ENCODE data around the gene CBX7. TPM values are rescaled to one million over a fixed set of nuclear protein-coding genes. Genes with fewer than 3 reads are reported as not detected.

CBX7 gene
- polyA plus RNA-seq, 1 donor from 2014 or later = 4.4 TPM

DNA sequence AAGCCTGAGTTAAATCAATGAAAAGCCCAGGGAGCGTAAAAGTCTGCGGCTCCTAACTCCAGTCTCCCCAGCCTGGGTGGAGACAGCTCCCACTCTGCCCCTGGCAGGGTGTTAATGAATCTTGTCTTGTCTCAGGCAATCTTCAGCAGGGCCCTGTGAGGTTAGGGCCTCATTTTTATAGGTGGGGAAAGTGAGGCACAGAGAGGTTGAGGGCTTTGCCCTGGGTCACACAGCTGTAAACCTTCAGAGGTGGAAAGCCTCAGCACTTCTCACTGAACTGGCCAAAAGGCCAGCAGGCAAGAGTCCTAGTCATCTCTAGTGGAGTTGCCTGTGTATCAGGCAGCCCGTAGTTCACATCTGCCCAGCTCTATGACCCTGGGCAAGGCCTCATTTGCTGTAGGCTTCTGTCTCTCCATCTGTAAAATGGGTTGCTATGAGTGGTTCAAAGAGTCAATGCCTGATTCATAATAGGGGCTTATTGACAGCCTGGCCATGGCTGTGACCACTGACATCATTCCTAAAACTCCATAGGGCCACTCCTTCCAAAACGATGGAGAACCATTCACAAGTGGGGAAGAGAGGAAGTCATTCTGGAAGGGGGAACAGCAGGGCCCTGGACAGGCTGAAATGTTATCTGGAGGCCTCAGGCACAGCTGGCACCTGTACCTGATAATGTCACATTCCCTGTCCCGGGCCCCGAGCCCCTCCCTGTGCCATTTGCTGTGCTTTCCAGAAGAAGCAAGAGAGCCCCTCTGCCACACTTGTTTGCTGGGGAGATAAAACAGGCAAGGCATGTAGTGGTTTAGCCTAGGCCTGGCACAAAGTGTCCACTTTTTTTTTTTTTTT is 6.0 kb downstream of the CBX7 start:
- H3K9me3 ChIP-seq (ENCODE audit: low read length) = no peaks in the 10 kb centered on the region
- peak overlapping the region; percentile 92 for H3K4me2 ChIP-seq (ENCODE audit: low read length)
- H3K9ac ChIP-seq (ENCODE audit: low read length) = peak overlapping the region; percentile 78
- H3K9me2 ChIP-seq (ENCODE audit: insufficient read depth, low read length) = no peaks in the 10 kb centered on the region
- H4K20me1 ChIP-seq (ENCODE audit: insufficient read depth) = no peaks in the 10 kb centered on the region
- no peaks in the 10 kb centered on the region for H3K36me3 ChIP-seq (ENCODE audit: insufficient read depth, low read length)
- H3K27me3 ChIP-seq (ENCODE audit: insufficient read depth, low read depth, low read length) = peaks cover 7% of the 10 kb centered on the region
- H3K79me2 ChIP-seq (replicated peaks; ENCODE audit: insufficient read depth, low read length) = no peaks in the 10 kb centered on the region
- H3K27ac ChIP-seq (ENCODE audit: low read length) = peak overlapping the region; percentile 76
- H3F3A ChIP-seq (ENCODE audit: insufficient read depth, low read length, poor library complexity, severe bottlenecking) = peaks cover 4% of the 10 kb centered on the region
- TF ChIP-seq, protein P1, sequence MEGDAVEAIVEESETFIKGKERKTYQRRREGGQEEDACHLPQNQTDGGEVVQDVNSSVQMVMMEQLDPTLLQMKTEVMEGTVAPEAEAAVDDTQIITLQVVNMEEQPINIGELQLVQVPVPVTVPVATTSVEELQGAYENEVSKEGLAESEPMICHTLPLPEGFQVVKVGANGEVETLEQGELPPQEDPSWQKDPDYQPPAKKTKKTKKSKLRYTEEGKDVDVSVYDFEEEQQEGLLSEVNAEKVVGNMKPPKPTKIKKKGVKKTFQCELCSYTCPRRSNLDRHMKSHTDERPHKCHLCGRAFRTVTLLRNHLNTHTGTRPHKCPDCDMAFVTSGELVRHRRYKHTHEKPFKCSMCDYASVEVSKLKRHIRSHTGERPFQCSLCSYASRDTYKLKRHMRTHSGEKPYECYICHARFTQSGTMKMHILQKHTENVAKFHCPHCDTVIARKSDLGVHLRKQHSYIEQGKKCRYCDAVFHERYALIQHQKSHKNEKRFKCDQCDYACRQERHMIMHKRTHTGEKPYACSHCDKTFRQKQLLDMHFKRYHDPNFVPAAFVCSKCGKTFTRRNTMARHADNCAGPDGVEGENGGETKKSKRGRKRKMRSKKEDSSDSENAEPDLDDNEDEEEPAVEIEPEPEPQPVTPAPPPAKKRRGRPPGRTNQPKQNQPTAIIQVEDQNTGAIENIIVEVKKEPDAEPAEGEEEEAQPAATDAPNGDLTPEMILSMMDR (IDR thresholded peaks at IDR 0.05; ENCODE audit: poor library complexity, severe bottlenecking) = no peak
- TF ChIP-seq MXI1 (conservative IDR thresholded peaks at IDR 0.05; ENCODE audit: poor library complexity, severe bottlenecking) (no peak), POLR2AphosphoS5 (IDR thresholded peaks at IDR 0.05) (no peak), RAD21 (conservative IDR thresholded peaks at IDR 0.05) (no peak), TAF1 (IDR thresholded peaks at IDR 0.05; ENCODE audit: low read depth) (no peak), EP300 (conservative IDR thresholded peaks at IDR 0.05; ENCODE audit: poor library complexity, severe bottlenecking) (no peak), EZH2 (IDR thresholded peaks at IDR 0.05; ENCODE audit: borderline replicate concordance, insufficient read depth, low read length, poor library complexity, severe bottlenecking) (no peak), SMC3 (conservative IDR thresholded peaks at IDR 0.05; ENCODE audit: poor library complexity) (no peak)
- TF ChIP-seq, protein P2, sequence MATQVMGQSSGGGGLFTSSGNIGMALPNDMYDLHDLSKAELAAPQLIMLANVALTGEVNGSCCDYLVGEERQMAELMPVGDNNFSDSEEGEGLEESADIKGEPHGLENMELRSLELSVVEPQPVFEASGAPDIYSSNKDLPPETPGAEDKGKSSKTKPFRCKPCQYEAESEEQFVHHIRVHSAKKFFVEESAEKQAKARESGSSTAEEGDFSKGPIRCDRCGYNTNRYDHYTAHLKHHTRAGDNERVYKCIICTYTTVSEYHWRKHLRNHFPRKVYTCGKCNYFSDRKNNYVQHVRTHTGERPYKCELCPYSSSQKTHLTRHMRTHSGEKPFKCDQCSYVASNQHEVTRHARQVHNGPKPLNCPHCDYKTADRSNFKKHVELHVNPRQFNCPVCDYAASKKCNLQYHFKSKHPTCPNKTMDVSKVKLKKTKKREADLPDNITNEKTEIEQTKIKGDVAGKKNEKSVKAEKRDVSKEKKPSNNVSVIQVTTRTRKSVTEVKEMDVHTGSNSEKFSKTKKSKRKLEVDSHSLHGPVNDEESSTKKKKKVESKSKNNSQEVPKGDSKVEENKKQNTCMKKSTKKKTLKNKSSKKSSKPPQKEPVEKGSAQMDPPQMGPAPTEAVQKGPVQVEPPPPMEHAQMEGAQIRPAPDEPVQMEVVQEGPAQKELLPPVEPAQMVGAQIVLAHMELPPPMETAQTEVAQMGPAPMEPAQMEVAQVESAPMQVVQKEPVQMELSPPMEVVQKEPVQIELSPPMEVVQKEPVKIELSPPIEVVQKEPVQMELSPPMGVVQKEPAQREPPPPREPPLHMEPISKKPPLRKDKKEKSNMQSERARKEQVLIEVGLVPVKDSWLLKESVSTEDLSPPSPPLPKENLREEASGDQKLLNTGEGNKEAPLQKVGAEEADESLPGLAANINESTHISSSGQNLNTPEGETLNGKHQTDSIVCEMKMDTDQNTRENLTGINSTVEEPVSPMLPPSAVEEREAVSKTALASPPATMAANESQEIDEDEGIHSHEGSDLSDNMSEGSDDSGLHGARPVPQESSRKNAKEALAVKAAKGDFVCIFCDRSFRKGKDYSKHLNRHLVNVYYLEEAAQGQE (IDR thresholded peaks at IDR 0.05; ENCODE audit: borderline replicate concordance) = no peak
- H2AFZ ChIP-seq (ENCODE audit: low read depth, low read length) = peak overlapping the region; percentile 56
- peak overlapping the region; percentile 95 for H3K4me3 ChIP-seq (ENCODE audit: low read length)

DNA sequence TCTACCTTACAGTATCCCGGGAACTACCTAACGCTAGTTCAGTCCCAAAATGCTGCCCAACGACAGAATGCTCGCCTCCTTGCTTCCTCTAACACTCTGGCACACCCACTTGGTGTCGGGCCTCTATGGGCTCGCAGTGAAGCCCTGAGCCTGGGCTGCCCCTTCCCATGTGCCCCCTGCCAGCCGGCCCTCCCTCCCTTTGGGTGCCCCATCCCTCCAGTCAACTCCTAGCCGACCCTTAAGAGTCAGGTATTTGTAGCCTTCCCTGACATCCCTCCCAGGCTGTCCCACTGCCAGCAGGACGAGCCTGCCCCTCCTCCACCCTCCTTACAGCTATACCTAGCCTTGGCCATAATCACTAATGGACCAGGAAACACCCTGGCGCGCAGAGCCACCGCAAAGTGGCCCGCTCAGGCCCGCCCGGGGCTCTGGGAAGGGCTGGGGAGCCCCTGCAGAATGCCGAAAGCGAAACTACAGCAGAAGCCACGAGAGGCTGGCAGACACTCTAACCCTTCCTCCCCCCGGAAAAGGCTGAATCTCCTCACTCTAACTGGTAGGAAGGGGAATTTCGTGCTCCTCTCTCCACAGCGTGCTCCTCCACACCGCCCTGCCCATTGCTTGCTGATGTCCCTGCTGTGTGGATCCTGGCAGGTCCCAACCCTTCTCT is 8.2 kb downstream of the CBX7 start:
- no peaks in the 10 kb centered on the region for H3K79me2 ChIP-seq (replicated peaks; ENCODE audit: insufficient read depth, low read length)
- no peaks in the 10 kb centered on the region for H3K9me3 ChIP-seq (ENCODE audit: low read length)
- H3K9me2 ChIP-seq (ENCODE audit: insufficient read depth, low read length) = no peaks in the 10 kb centered on the region
- H3F3A ChIP-seq (ENCODE audit: insufficient read depth, low read length, poor library complexity, severe bottlenecking) = peaks cover 4% of the 10 kb centered on the region
- H3K36me3 ChIP-seq (ENCODE audit: insufficient read depth, low read length) = no peaks in the 10 kb centered on the region
- no peak overlapping the region for H2AFZ ChIP-seq (ENCODE audit: low read depth, low read length)
- no peaks in the 10 kb centered on the region for H4K20me1 ChIP-seq (ENCODE audit: insufficient read depth)
- no peak overlapping the region for H3K4me2 ChIP-seq (ENCODE audit: low read length)
- peaks cover 7% of the 10 kb centered on the region for H3K27me3 ChIP-seq (ENCODE audit: insufficient read depth, low read depth, low read length)
- no peak overlapping the region for H3K9ac ChIP-seq (ENCODE audit: low read length)
- H3K27ac ChIP-seq (ENCODE audit: low read length) = no peak overlapping the region
- peak overlapping the region; percentile 95 for H3K4me3 ChIP-seq (ENCODE audit: low read length)
- TF ChIP-seq RAD21 (conservative IDR thresholded peaks at IDR 0.05) (no peak), MXI1 (conservative IDR thresholded peaks at IDR 0.05; ENCODE audit: poor library complexity, severe bottlenecking) (no peak), EZH2 (IDR thresholded peaks at IDR 0.05; ENCODE audit: borderline replicate concordance, insufficient read depth, low read length, poor library complexity, severe bottlenecking) (no peak), POLR2AphosphoS5 (IDR thresholded peaks at IDR 0.05) (no peak), TAF1 (IDR thresholded peaks at IDR 0.05; ENCODE audit: low read depth) (no peak), SMC3 (conservative IDR thresholded peaks at IDR 0.05; ENCODE audit: poor library complexity) (no peak)
- TF ChIP-seq, protein P1 (IDR thresholded peaks at IDR 0.05; ENCODE audit: poor library complexity, severe bottlenecking) = no peak
- TF ChIP-seq, protein P2 (IDR thresholded peaks at IDR 0.05; ENCODE audit: borderline replicate concordance) = no peak

Data from neural cell (in vitro differentiated cells).